ENCODE results near the gene FAM110D. TPM values are rescaled to one million over a fixed set of nuclear protein-coding genes. Genes with fewer than 3 reads are reported as not detected.

Gene FAM110D
- total and polyA plus RNA-seq, 2 experiments from 2014 or later = 0.24 to 0.39 TPM

DNA sequence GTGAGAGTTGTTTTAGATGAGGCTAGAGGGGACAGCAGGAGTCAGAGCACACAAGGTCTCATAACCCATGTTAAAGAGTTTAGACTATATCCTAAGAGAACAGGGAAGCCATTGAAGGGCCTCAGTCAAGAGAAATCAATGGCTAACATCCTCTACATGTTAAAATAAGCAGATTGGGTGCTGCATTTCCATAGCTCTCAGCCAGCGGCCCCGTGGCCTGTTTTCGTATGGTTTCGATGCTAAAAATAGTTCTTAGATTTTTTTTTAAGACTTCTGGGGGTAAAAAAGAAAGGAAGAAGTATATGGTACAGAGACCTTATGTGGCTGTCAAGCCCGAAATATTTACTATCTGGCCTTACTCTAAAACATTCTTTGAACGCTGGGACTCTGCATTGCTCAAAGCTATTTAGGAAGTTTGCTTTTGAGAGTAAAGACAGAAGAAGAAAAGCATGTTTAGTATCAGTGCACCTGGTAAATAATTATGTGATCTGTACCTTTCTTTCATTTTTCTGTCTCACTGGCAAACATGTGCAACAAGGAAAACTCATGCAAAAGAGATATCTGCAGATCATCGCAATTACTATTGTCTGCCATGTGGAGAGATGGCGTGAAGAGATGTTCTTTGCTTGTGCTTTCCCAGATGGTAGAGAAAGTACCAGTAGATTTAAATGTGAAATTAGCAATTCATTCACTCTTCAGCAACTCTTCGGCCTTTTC is 38.8 kb upstream of the FAM110D start:
- H2AFZ ChIP-seq = no peak overlapping the region
- no peaks in the 10 kb centered on the region for H3K79me2 ChIP-seq (replicated peaks; ENCODE audit: insufficient read depth)
- no peaks in the 10 kb centered on the region; the same call in none of the 2 replicates for H4K20me1 ChIP-seq (replicated peaks; ENCODE audit: insufficient read depth)
- no peaks in the 10 kb centered on the region for H3K9me3 Mint-ChIP-seq
- no peak for DNase-seq (ENCODE audit: low spot score)
- no peak overlapping the region for H3K27ac ChIP-seq (ENCODE audit: low read depth)
- TF ChIP-seq, protein P1, sequence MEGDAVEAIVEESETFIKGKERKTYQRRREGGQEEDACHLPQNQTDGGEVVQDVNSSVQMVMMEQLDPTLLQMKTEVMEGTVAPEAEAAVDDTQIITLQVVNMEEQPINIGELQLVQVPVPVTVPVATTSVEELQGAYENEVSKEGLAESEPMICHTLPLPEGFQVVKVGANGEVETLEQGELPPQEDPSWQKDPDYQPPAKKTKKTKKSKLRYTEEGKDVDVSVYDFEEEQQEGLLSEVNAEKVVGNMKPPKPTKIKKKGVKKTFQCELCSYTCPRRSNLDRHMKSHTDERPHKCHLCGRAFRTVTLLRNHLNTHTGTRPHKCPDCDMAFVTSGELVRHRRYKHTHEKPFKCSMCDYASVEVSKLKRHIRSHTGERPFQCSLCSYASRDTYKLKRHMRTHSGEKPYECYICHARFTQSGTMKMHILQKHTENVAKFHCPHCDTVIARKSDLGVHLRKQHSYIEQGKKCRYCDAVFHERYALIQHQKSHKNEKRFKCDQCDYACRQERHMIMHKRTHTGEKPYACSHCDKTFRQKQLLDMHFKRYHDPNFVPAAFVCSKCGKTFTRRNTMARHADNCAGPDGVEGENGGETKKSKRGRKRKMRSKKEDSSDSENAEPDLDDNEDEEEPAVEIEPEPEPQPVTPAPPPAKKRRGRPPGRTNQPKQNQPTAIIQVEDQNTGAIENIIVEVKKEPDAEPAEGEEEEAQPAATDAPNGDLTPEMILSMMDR (conservative IDR thresholded peaks at IDR 0.05; ENCODE audit: low read depth in 2 of 2) = no peak
- TF ChIP-seq CREB1 (CRISPR knock-in tag; IDR thresholded peaks at IDR 0.05; ENCODE audit: low read depth) (no peak), STAT1 (IDR thresholded peaks at IDR 0.05; ENCODE audit: unreplicated experiment) (no peak), ZNF114 (CRISPR knock-in tag; IDR thresholded peaks at IDR 0.05) (no peak), JUNB (IDR thresholded peaks at IDR 0.05; ENCODE audit: unreplicated experiment) (no peak), EZH2 (IDR thresholded peaks at IDR 0.05; ENCODE audit: low read depth, unreplicated experiment) (no peak), ZNF331 (CRISPR knock-in tag; IDR thresholded peaks at IDR 0.05; ENCODE audit: low read depth) (no peak)
- TF ChIP-seq, protein P2, sequence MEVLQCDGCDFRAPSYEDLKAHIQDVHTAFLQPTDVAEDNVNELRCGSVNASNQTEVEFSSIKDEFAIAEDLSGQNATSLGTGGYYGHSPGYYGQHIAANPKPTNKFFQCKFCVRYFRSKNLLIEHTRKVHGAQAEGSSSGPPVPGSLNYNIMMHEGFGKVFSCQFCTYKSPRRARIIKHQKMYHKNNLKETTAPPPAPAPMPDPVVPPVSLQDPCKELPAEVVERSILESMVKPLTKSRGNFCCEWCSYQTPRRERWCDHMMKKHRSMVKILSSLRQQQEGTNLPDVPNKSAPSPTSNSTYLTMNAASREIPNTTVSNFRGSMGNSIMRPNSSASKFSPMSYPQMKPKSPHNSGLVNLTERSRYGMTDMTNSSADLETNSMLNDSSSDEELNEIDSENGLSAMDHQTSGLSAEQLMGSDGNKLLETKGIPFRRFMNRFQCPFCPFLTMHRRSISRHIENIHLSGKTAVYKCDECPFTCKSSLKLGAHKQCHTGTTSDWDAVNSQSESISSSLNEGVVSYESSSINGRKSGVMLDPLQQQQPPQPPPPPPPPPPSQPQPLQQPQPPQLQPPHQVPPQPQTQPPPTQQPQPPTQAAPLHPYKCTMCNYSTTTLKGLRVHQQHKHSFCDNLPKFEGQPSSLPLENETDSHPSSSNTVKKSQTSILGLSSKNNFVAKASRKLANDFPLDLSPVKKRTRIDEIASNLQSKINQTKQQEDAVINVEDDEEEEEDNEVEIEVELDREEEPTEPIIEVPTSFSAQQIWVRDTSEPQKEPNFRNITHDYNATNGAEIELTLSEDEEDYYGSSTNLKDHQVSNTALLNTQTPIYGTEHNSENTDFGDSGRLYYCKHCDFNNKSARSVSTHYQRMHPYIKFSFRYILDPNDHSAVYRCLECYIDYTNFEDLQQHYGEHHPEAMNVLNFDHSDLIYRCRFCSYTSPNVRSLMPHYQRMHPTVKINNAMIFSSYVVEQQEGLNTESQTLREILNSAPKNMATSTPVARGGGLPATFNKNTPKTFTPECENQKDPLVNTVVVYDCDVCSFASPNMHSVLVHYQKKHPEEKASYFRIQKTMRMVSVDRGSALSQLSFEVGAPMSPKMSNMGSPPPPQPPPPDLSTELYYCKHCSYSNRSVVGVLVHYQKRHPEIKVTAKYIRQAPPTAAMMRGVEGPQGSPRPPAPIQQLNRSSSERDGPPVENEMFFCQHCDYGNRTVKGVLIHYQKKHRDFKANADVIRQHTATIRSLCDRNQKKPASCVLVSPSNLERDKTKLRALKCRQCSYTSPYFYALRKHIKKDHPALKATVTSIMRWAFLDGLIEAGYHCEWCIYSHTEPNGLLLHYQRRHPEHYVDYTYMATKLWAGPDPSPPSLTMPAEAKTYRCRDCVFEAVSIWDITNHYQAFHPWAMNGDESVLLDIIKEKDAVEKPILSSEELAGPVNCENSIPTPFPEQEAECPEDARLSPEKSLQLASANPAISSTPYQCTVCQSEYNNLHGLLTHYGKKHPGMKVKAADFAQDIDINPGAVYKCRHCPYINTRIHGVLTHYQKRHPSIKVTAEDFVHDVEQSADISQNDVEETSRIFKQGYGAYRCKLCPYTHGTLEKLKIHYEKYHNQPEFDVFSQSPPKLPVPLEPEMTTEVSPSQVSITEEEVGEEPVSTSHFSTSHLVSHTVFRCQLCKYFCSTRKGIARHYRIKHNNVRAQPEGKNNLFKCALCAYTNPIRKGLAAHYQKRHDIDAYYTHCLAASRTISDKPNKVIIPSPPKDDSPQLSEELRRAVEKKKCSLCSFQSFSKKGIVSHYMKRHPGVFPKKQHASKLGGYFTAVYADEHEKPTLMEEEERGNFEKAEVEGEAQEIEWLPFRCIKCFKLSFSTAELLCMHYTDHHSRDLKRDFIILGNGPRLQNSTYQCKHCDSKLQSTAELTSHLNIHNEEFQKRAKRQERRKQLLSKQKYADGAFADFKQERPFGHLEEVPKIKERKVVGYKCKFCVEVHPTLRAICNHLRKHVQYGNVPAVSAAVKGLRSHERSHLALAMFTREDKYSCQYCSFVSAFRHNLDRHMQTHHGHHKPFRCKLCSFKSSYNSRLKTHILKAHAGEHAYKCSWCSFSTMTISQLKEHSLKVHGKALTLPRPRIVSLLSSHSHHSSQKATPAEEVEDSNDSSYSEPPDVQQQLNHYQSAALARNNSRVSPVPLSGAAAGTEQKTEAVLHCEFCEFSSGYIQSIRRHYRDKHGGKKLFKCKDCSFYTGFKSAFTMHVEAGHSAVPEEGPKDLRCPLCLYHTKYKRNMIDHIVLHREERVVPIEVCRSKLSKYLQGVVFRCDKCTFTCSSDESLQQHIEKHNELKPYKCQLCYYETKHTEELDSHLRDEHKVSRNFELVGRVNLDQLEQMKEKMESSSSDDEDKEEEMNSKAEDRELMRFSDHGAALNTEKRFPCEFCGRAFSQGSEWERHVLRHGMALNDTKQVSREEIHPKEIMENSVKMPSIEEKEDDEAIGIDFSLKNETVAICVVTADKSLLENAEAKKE (CRISPR knock-in tag; IDR thresholded peaks at IDR 0.05) = no peak
- TF ChIP-seq, protein P3, sequence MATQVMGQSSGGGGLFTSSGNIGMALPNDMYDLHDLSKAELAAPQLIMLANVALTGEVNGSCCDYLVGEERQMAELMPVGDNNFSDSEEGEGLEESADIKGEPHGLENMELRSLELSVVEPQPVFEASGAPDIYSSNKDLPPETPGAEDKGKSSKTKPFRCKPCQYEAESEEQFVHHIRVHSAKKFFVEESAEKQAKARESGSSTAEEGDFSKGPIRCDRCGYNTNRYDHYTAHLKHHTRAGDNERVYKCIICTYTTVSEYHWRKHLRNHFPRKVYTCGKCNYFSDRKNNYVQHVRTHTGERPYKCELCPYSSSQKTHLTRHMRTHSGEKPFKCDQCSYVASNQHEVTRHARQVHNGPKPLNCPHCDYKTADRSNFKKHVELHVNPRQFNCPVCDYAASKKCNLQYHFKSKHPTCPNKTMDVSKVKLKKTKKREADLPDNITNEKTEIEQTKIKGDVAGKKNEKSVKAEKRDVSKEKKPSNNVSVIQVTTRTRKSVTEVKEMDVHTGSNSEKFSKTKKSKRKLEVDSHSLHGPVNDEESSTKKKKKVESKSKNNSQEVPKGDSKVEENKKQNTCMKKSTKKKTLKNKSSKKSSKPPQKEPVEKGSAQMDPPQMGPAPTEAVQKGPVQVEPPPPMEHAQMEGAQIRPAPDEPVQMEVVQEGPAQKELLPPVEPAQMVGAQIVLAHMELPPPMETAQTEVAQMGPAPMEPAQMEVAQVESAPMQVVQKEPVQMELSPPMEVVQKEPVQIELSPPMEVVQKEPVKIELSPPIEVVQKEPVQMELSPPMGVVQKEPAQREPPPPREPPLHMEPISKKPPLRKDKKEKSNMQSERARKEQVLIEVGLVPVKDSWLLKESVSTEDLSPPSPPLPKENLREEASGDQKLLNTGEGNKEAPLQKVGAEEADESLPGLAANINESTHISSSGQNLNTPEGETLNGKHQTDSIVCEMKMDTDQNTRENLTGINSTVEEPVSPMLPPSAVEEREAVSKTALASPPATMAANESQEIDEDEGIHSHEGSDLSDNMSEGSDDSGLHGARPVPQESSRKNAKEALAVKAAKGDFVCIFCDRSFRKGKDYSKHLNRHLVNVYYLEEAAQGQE (IDR thresholded peaks at IDR 0.05; ENCODE audit: unreplicated experiment) = no peak
- H3K36me3 Mint-ChIP-seq (ENCODE audit: low read depth) = peaks cover 10% of the 10 kb centered on the region; the same call in 1 of the 3 replicates
- H3K4me3 Mint-ChIP-seq = no peak overlapping the region
- H3K4me1 ChIP-seq (ENCODE audit: insufficient read depth) = no peaks in the 10 kb centered on the region
- no peak overlapping the region for H3K4me2 ChIP-seq
- no peak overlapping the region for H3K4me3 ChIP-seq
- peaks cover 2% of the 10 kb centered on the region; the same call in 1 of the 3 replicates for H3K4me1 Mint-ChIP-seq
- H3F3A ChIP-seq (replicated peaks; ENCODE audit: low read depth) = no peaks in the 10 kb centered on the region
- H3K9me2 ChIP-seq (ENCODE audit: insufficient read depth) = no peaks in the 10 kb centered on the region
- no peak for ATAC-seq
- H3K27ac Mint-ChIP-seq = no peak overlapping the region
- no peaks in the 10 kb centered on the region for H3K27me3 ChIP-seq (ENCODE audit: insufficient read depth)
- H3K27me3 Mint-ChIP-seq (ENCODE audit: insufficient read depth, low read depth, poor library complexity) = no peaks in the 10 kb centered on the region
- no peaks in the 10 kb centered on the region; the same call in 1 of the 2 replicates for H3K36me3 ChIP-seq (ENCODE audit: insufficient read depth)
